AG09309 (cell line): ENCODE results near the gene CDC14A.

Experiments
- DNase-seq: peaks from one replicate; pipeline ENCODE4 v3.0.0-alpha.2; 2010; ENCODE audit warnings: low read depth
- H3K4me3 ChIP-seq: 2 replicates; pipeline ENCODE4 v1.5.1; 2011; ENCODE audit warnings: mild to moderate bottlenecking, low read depth, low read length, moderate library complexity; ENCODE audit not compliant: control insufficient read depth
- TF ChIP-seq, protein P1 (sequence below): IDR thresholded peaks from 2 replicates; pipeline ENCODE4 v1.5.1; 2011; ENCODE audit warnings: mild to moderate bottlenecking, low read depth, low read length, inconsistent platforms; ENCODE audit not compliant: insufficient read depth, control insufficient read depth; ENCODE audit errors: missing control alignments

CDC14A gene

DNA sequence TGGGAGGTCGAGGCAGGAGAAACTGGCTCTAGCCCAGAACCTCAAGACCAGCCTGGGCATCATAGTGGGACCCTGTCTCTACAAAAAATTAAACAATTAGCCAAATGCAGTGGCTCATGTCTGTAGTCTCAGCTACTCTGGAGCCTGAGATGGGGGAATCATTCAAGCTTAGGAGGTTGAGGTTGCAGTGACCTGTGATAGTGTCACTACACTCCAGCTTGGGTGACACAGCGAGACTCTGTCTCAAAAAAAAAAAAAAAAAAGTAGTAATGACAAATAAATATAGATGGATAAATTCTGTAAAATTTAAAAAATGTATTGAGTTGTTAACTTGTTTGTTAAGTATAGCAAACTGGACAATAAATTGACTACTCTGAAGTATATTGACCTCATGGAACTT, 5.9 kb upstream of the CDC14A start:
- DNase-seq, result no peak
- no peak overlapping the region for H3K4me3 ChIP-seq
- TF ChIP-seq, protein P1, sequence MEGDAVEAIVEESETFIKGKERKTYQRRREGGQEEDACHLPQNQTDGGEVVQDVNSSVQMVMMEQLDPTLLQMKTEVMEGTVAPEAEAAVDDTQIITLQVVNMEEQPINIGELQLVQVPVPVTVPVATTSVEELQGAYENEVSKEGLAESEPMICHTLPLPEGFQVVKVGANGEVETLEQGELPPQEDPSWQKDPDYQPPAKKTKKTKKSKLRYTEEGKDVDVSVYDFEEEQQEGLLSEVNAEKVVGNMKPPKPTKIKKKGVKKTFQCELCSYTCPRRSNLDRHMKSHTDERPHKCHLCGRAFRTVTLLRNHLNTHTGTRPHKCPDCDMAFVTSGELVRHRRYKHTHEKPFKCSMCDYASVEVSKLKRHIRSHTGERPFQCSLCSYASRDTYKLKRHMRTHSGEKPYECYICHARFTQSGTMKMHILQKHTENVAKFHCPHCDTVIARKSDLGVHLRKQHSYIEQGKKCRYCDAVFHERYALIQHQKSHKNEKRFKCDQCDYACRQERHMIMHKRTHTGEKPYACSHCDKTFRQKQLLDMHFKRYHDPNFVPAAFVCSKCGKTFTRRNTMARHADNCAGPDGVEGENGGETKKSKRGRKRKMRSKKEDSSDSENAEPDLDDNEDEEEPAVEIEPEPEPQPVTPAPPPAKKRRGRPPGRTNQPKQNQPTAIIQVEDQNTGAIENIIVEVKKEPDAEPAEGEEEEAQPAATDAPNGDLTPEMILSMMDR, result no peak

DNA sequence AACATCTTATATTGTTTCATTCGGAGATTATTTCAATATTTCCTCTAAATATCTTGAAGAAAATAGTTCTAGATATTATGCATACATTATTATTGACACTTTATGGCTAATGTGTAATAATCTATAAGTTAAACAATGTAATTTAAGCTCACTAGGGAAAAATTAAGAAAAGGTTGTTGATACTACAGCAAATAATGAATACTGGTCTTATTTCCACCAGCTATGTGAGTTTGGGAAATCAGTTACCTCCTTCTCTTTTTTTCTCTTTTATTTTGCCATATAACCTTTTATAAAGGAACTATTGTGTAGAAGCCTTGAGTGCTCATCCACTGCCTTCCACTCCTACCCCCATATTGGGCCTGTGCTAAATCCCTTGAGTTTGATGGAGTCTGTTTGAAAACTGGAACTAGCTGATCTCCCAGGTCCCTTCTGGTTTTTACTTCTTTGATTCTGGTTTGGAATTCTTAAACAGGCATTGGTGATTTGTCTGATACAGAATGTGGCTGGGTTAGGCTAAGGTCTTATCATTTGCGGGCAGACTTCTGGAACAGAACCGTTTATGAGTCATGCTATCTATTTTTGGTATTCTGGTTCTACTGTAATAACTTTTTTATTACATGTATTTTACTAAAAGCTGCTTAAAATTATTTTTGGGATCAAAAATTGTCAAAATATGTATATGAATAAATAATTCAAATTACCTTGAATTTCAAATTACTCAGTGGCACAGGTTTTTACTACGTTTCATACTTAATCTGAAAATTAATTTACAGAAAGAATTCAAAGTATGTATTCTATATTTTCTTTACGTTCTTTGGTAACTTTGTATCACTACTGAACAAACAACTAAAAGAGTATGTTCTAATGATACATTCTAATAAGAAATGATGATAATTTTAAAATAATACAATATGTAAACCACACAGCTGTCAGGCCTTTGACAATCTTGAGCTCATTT, 5.0 kb upstream of the CDC14A start:
- no peak for DNase-seq
- H3K4me3 ChIP-seq, result no peak overlapping the region
- TF ChIP-seq, protein P1, result no peak

GRCh38 chr1:100348549-100349144, 3.7 kb upstream of the CDC14A start:
- no peak overlapping the region for H3K4me3 ChIP-seq
- DNase-seq, result no peak
- TF ChIP-seq, protein P1, result no peak

DNA sequence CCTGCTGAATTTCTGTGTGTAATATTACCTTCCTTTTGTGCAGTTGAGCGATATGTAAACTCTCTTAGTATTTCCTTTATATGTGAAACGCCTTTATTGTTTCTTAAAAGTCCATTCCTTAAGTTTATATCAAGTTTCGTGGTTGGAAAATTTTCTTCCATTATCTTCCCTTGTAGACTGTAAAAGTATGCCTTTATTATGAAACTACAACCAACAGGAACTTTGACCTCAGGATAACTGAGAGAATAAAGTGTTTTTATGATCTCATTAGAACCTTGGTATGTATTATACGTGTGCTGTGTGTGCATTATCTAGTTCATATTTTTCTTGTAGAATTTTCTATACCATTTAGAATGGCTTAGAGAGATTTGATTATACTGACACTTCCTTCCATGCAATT, 3.1 kb upstream of the CDC14A start:
- TF ChIP-seq, protein P1, result no peak
- no peak overlapping the region for H3K4me3 ChIP-seq

GRCh38 chr1:100350787-100351094, 1.6 kb upstream of the CDC14A start:
- TF ChIP-seq, protein P1, result no peak
- DNase-seq, result no peak
- peak overlapping the region; percentile 95; the same call in 1 of the 2 replicates for H3K4me3 ChIP-seq

More for the DNA sequence above, 3.1 kb upstream of the CDC14A start:
- DNase-seq, result no peak

GRCh38 chr1:100351095-100351887, 1.0 kb upstream of the CDC14A start:
- TF ChIP-seq, protein P1, result no peak
- peak overlapping the region; percentile 95 for H3K4me3 ChIP-seq
- DNase-seq, result peak; percentile 58
